ENCODE measurements around the gene ARPP21.

Gene ARPP21

GRCh38 chr3:35737527-35737926 lies 98.2 kb downstream of the ARPP21 start:
- DNase-seq (ENCODE audit: low read depth), result no peak

GRCh38 chr3:35737934-35738706 lies 98.8 kb downstream of the ARPP21 start:
- DNase-seq (ENCODE audit: low read depth), result no peak

- no peak for DNase-seq (ENCODE audit: low read depth)
Observed at GRCh38 chr3:35739181-35739809, 100.0 kb downstream of the ARPP21 start.

- no peak for DNase-seq (ENCODE audit: low read depth)
Observed at GRCh38 chr3:35739964-35740527, 100.7 kb downstream of the ARPP21 start.

- DNase-seq (ENCODE audit: low read depth), result no peak
Observed at GRCh38 chr3:35743218-35743617, 103.9 kb downstream of the ARPP21 start.

GRCh38 chr3:35744419-35744818 lies 105.1 kb downstream of the ARPP21 start:
- DNase-seq (ENCODE audit: low read depth), result no peak

- DNase-seq (ENCODE audit: low read depth), result no peak
Observed at GRCh38 chr3:35745351-35745750, 106.0 kb downstream of the ARPP21 start.

- DNase-seq (ENCODE audit: low read depth), result no peak
Observed at GRCh38 chr3:35745802-35746484, 106.6 kb downstream of the ARPP21 start.

GRCh38 chr3:35746492-35746891 lies 107.2 kb downstream of the ARPP21 start:
- DNase-seq (ENCODE audit: low read depth), result no peak

GRCh38 chr3:35748144-35748543 lies 108.8 kb downstream of the ARPP21 start:
- DNase-seq (ENCODE audit: low read depth), result no peak

GRCh38 chr3:35751207-35751606 lies 111.9 kb downstream of the ARPP21 start:
- DNase-seq (ENCODE audit: low read depth), result no peak

- no peak for DNase-seq (ENCODE audit: low read depth)
Observed at GRCh38 chr3:35757991-35758757, 118.8 kb downstream of the ARPP21 start.

GRCh38 chr3:35760146-35760545 lies 120.8 kb downstream of the ARPP21 start:
- no peak for DNase-seq (ENCODE audit: low read depth)

- no peak for DNase-seq (ENCODE audit: low read depth)
Observed at GRCh38 chr3:35761311-35761710, 122.0 kb downstream of the ARPP21 start.

GRCh38 chr3:35772381-35773015 lies 133.2 kb downstream of the ARPP21 start:
- DNase-seq (ENCODE audit: low read depth), result no peak

GRCh38 chr3:35773417-35773816 lies 134.1 kb downstream of the ARPP21 start:
- no peak for DNase-seq (ENCODE audit: low read depth)

GRCh38 chr3:35776346-35776745 lies 137.0 kb downstream of the ARPP21 start:
- no peak for DNase-seq (ENCODE audit: low read depth)

- no peak for DNase-seq (ENCODE audit: low read depth)
Observed at GRCh38 chr3:35777065-35777464, 137.7 kb downstream of the ARPP21 start.

- no peak for DNase-seq (ENCODE audit: low read depth)
Observed at GRCh38 chr3:35777563-35778554, 138.5 kb downstream of the ARPP21 start.

GRCh38 chr3:35779611-35780010 lies 140.3 kb downstream of the ARPP21 start:
- no peak for DNase-seq (ENCODE audit: low read depth)
